Measurements from ENCODE around the gene DNMT3A.
"Not testable (repeated sequence)": the region's sequence is repeated elsewhere in the genome, so short reads cannot be mapped to it uniquely, and the experiment has no call there.

Gene DNMT3A

GRCh38 chr2:25286723-25287483, 54.8 kb downstream of the DNMT3A start:
- no peak for DNase-seq (ENCODE audit: extremely low read depth in 1 of 2, low read depth in 1 of 2)

- DNase-seq (ENCODE audit: extremely low read depth in 1 of 2, low read depth in 1 of 2) = peak; percentile 33 to 61
Measured at GRCh38 chr2:25286025-25286400, 55.7 kb downstream of the DNMT3A start.

GRCh38 chr2:25285265-25286024, 56.3 kb downstream of the DNMT3A start:
- DNase-seq (ENCODE audit: extremely low read depth in 1 of 2, low read depth in 1 of 2) = no peak

GRCh38 chr2:25284756-25285155, 57.0 kb downstream of the DNMT3A start:
- no peak for DNase-seq (ENCODE audit: extremely low read depth in 1 of 2, low read depth in 1 of 2)

- DNase-seq (ENCODE audit: extremely low read depth in 1 of 2, low read depth in 1 of 2) = no peak
Measured at GRCh38 chr2:25283921-25284320, 57.8 kb downstream of the DNMT3A start.

GRCh38 chr2:25281941-25282340, 59.8 kb downstream of the DNMT3A start:
- no peak for DNase-seq (ENCODE audit: extremely low read depth in 1 of 2, low read depth in 1 of 2)

GRCh38 chr2:25281522-25281921, 60.2 kb downstream of the DNMT3A start:
- DNase-seq (ENCODE audit: extremely low read depth in 1 of 2, low read depth in 1 of 2) = no peak

GRCh38 chr2:25280051-25280687, 61.6 kb downstream of the DNMT3A start:
- DNase-seq (ENCODE audit: extremely low read depth in 1 of 2, low read depth in 1 of 2) = no peak

GRCh38 chr2:25279091-25279651, 62.6 kb downstream of the DNMT3A start:
- no peak for DNase-seq (ENCODE audit: extremely low read depth in 1 of 2, low read depth in 1 of 2)

GRCh38 chr2:25276569-25277465, 64.9 kb downstream of the DNMT3A start:
- DNase-seq (ENCODE audit: extremely low read depth in 1 of 2, low read depth in 1 of 2) = peak; percentile 62 to 74

GRCh38 chr2:25275575-25275965, 66.2 kb downstream of the DNMT3A start:
- no peak for DNase-seq (ENCODE audit: extremely low read depth in 1 of 2, low read depth in 1 of 2)

- DNase-seq (ENCODE audit: extremely low read depth in 1 of 2, low read depth in 1 of 2) = peak; percentile 39 to 56
Measured at GRCh38 chr2:25274868-25275574, 66.7 kb downstream of the DNMT3A start.

GRCh38 chr2:25273985-25274535, 67.7 kb downstream of the DNMT3A start:
- DNase-seq (ENCODE audit: extremely low read depth in 1 of 2, low read depth in 1 of 2) = no peak

GRCh38 chr2:25272705-25273104, 69.0 kb downstream of the DNMT3A start:
- not testable (repeated sequence) for DNase-seq (ENCODE audit: extremely low read depth in 1 of 2, low read depth in 1 of 2)

GRCh38 chr2:25270061-25270460, 71.7 kb downstream of the DNMT3A start:
- DNase-seq (ENCODE audit: extremely low read depth in 1 of 2, low read depth in 1 of 2) = no peak

GRCh38 chr2:25269233-25269632, 72.5 kb downstream of the DNMT3A start:
- DNase-seq (ENCODE audit: extremely low read depth in 1 of 2, low read depth in 1 of 2) = no peak

- DNase-seq (ENCODE audit: extremely low read depth in 1 of 2, low read depth in 1 of 2) = no peak
Measured at GRCh38 chr2:25268139-25268538, 73.6 kb downstream of the DNMT3A start.

GRCh38 chr2:25266399-25266798, 75.3 kb downstream of the DNMT3A start:
- no peak for DNase-seq (ENCODE audit: extremely low read depth in 1 of 2, low read depth in 1 of 2)

GRCh38 chr2:25265802-25266201, 75.9 kb downstream of the DNMT3A start:
- DNase-seq (ENCODE audit: extremely low read depth in 1 of 2, low read depth in 1 of 2) = no peak

GRCh38 chr2:25265001-25265400, 76.7 kb downstream of the DNMT3A start:
- DNase-seq (ENCODE audit: extremely low read depth in 1 of 2, low read depth in 1 of 2) = no peak
